ENCODE results near the gene ADAM23.

The ADAM23 gene

DNA sequence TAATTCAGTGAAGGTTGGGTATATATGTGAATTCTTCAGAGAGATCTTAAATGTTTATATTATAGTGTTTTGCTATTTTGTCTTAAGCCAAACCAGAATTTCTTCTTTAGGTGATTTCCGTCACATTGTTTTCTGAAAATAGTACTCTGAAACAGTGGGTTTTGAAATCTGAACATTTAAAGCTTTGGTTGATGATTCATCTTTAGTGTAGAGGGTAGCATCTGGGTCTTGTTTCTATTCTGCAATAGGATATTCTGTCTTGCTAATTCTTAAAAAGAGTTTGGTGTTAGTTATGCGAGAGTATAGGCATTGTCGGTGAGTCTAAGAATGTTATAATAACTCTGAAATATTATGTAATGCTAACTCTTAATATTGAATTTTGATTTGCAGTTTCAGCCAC, 129.4 kb downstream of the ADAM23 start:
- Histone ChIP-seq H3K9ac (ENCODE audit: insufficient read length) (no peak overlapping the region), H3K27ac (no peak overlapping the region)

GRCh38 chr2:206573793-206574192, 130.5 kb downstream of the ADAM23 start:
- Histone ChIP-seq H3K9me3 (ENCODE audit: low read depth, low read length) (no peaks in the 10 kb centered on the region), H3K4me3 (no peak overlapping the region), H3K27ac (no peak overlapping the region), H3K36me3 (ENCODE audit: insufficient read depth, low read length) (no peaks in the 10 kb centered on the region), H3K9ac (ENCODE audit: insufficient read length) (no peak overlapping the region)
- DNase-seq (ENCODE audit: low read depth, low spot score), result no peak
- TF ChIP-seq EZH2 (IDR thresholded peaks at IDR 0.05) (no peak), FOXP2 (optimal IDR thresholded peaks at IDR 0.05; ENCODE audit: control extremely low read depth, extremely low read length, insufficient read depth) (no peak), POLR2AphosphoS5 (IDR thresholded peaks at IDR 0.05; ENCODE audit: borderline replicate concordance, low read depth, low read length) (no peak)

More for the DNA sequence above, 129.4 kb downstream of the ADAM23 start:
- DNase-seq (ENCODE audit: low read depth, low spot score), result no peak
- no peak overlapping the region for H3K4me3 ChIP-seq
- no peaks in the 10 kb centered on the region for H3K36me3 ChIP-seq (ENCODE audit: insufficient read depth, low read length)
- TF ChIP-seq FOXP2 (optimal IDR thresholded peaks at IDR 0.05; ENCODE audit: control extremely low read depth, extremely low read length, insufficient read depth) (no peak), POLR2AphosphoS5 (IDR thresholded peaks at IDR 0.05; ENCODE audit: borderline replicate concordance, low read depth, low read length) (no peak), EZH2 (IDR thresholded peaks at IDR 0.05) (no peak)
- H3K9me3 ChIP-seq (ENCODE audit: low read depth, low read length), result no peaks in the 10 kb centered on the region

DNA sequence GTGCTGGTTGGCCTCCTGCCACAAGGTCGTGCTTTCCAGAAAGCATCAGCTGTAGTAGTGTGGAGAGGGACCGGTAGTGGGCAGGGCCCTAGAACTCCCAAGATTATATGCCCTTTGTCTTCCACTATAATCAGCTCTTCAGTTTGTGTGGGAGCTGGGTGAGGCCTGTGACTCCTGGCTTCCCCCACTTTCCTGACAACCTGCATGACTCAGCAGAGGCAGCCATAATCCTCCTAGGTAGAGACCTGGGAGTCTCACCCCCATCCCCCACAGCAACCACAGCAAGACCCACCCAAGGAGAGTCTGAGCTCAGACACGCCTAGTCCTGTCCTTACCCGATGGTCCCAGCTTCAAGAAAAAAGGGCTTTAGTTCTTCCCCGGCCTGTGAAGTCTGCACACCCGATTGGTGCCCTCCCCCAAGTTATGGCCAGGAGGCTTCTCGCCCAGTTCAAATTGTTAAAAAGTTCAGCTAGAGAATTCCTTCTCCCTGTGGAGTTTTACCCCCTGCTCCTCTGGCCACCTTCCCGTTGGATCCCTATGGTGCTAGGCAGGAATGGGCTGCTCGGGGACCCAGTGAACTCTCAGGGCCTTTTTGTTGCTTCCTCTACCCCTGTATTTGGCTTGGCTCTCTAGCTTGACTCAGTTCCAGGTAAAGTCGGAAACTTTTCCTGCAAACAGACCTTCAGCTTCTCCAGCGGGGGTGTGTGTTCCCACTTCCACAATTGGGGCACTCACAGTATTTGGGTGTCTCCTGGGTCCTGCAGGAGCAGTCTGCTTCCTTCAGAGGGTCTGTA, 141.2 kb downstream of the ADAM23 start:
- TF ChIP-seq FOXP2 (optimal IDR thresholded peaks at IDR 0.05; ENCODE audit: control extremely low read depth, extremely low read length, insufficient read depth) (no peak), EZH2 (IDR thresholded peaks at IDR 0.05) (no peak), POLR2AphosphoS5 (IDR thresholded peaks at IDR 0.05; ENCODE audit: borderline replicate concordance, low read depth, low read length) (no peak)
- Histone ChIP-seq H3K9ac (ENCODE audit: insufficient read length) (no peak overlapping the region), H3K9me3 (ENCODE audit: low read depth, low read length) (no peaks in the 10 kb centered on the region), H3K36me3 (ENCODE audit: insufficient read depth, low read length) (no peaks in the 10 kb centered on the region), H3K4me3 (no peak overlapping the region), H3K27ac (no peak overlapping the region)
- DNase-seq (ENCODE audit: low read depth, low spot score), result no peak

DNA sequence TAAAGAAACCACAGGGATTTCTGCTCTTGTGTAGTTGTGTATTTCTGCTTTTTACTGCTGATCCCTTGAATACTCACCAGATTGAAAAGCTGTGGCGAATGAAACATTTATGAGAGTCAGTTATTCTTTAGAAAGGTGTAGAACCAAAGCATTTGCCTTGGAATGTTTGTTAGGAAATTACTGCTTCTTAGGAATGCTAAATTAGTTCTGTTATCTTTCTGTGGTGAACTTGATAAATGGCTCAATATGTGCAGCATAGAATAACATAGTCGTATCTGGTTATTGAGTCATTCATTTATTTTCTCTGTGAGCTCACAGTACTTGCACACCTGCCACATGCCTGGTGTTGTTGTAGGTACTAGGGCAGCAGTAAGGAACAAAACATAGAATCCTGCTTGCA, 142.0 kb downstream of the ADAM23 start:
- Histone ChIP-seq H3K4me3 (no peak overlapping the region), H3K27ac (no peak overlapping the region), H3K9me3 (ENCODE audit: low read depth, low read length) (no peaks in the 10 kb centered on the region), H3K9ac (ENCODE audit: insufficient read length) (no peak overlapping the region), H3K36me3 (ENCODE audit: insufficient read depth, low read length) (no peaks in the 10 kb centered on the region)
- TF ChIP-seq POLR2AphosphoS5 (IDR thresholded peaks at IDR 0.05; ENCODE audit: borderline replicate concordance, low read depth, low read length) (no peak), FOXP2 (optimal IDR thresholded peaks at IDR 0.05; ENCODE audit: control extremely low read depth, extremely low read length, insufficient read depth) (no peak), EZH2 (IDR thresholded peaks at IDR 0.05) (no peak)
- no peak for DNase-seq (ENCODE audit: low read depth, low spot score)

- TF ChIP-seq EZH2 (IDR thresholded peaks at IDR 0.05) (no peak), POLR2AphosphoS5 (IDR thresholded peaks at IDR 0.05; ENCODE audit: borderline replicate concordance, low read depth, low read length) (no peak), FOXP2 (optimal IDR thresholded peaks at IDR 0.05; ENCODE audit: control extremely low read depth, extremely low read length, insufficient read depth) (no peak)
- Histone ChIP-seq H3K36me3 (ENCODE audit: insufficient read depth, low read length) (no peaks in the 10 kb centered on the region), H3K4me3 (no peak overlapping the region), H3K9me3 (ENCODE audit: low read depth, low read length) (no peaks in the 10 kb centered on the region), H3K27ac (no peak overlapping the region), H3K9ac (ENCODE audit: insufficient read length) (no peak overlapping the region)
- no peak for DNase-seq (ENCODE audit: low read depth, low spot score)
These were observed 143.3 kb downstream of the ADAM23 start for GRCh38 chr2:206586609-206587008.

DNA sequence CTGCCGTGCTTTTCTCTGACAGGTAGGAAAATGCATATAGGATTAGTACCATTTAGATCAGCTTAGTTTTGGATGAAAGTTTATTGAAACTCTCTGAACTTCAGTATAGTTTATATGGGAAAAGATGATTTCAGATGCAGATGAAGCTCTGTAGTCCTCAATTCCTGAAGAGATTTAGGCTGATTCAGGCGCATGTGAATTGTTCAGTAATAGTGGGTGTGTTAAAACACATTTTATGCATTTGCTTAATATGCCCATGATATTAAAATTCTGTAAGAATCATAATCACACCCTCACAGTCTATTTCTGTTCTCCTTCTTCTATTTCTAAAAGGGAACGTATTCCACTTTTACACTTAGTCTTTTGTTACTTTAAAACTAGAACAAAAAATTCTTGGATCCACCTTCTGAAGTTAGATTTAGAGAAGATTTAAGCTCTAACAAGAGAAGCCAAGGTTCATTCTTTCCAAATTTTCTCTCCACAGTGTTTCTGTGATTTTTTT, 154.4 kb downstream of the ADAM23 start:
- Histone ChIP-seq H3K9me3 (ENCODE audit: low read depth, low read length) (no peaks in the 10 kb centered on the region), H3K27ac (no peak overlapping the region), H3K4me3 (no peak overlapping the region), H3K9ac (ENCODE audit: insufficient read length) (no peak overlapping the region), H3K36me3 (ENCODE audit: insufficient read depth, low read length) (no peaks in the 10 kb centered on the region)
- TF ChIP-seq POLR2AphosphoS5 (IDR thresholded peaks at IDR 0.05; ENCODE audit: borderline replicate concordance, low read depth, low read length) (no peak), EZH2 (IDR thresholded peaks at IDR 0.05) (no peak), FOXP2 (optimal IDR thresholded peaks at IDR 0.05; ENCODE audit: control extremely low read depth, extremely low read length, insufficient read depth) (no peak)
- DNase-seq (ENCODE audit: low read depth, low spot score), result no peak

- no peak for TF ChIP-seq FOXP2 (optimal IDR thresholded peaks at IDR 0.05; ENCODE audit: control extremely low read depth, extremely low read length, insufficient read depth)
- no peak for TF ChIP-seq EZH2 (IDR thresholded peaks at IDR 0.05)
- no peak for TF ChIP-seq POLR2AphosphoS5 (IDR thresholded peaks at IDR 0.05; ENCODE audit: borderline replicate concordance, low read depth, low read length)
- H3K27ac ChIP-seq, result no peak overlapping the region
- no peaks in the 10 kb centered on the region for H3K9me3 ChIP-seq (ENCODE audit: low read depth, low read length)
- no peak for DNase-seq (ENCODE audit: low read depth, low spot score)
- H3K9ac ChIP-seq (ENCODE audit: insufficient read length), result no peak overlapping the region
- H3K4me3 ChIP-seq, result no peak overlapping the region
- H3K36me3 ChIP-seq (ENCODE audit: insufficient read depth, low read length), result no peaks in the 10 kb centered on the region
These were observed 159.9 kb downstream of the ADAM23 start for GRCh38 chr2:206603243-206603642.

GRCh38 chr2:206610451-206610850, 167.1 kb downstream of the ADAM23 start:
- Histone ChIP-seq H3K4me3 (no peak overlapping the region), H3K9ac (ENCODE audit: insufficient read length) (no peak overlapping the region), H3K27ac (no peak overlapping the region), H3K36me3 (ENCODE audit: insufficient read depth, low read length) (no peaks in the 10 kb centered on the region), H3K9me3 (ENCODE audit: low read depth, low read length) (no peaks in the 10 kb centered on the region)
- TF ChIP-seq FOXP2 (optimal IDR thresholded peaks at IDR 0.05; ENCODE audit: control extremely low read depth, extremely low read length, insufficient read depth), result no peak
- no peak for TF ChIP-seq EZH2 (IDR thresholded peaks at IDR 0.05)
- no peak for TF ChIP-seq POLR2AphosphoS5 (IDR thresholded peaks at IDR 0.05; ENCODE audit: borderline replicate concordance, low read depth, low read length)
- no peak for DNase-seq (ENCODE audit: low read depth, low spot score)

Measured in SK-N-MC (cell line).